SU-DHL-6 (cell line): Measurements from ENCODE around the gene SEMA5A.

Experiments
- H2AFZ ChIP-seq: fragments of 200-600 bp; sonication (generic); 2 replicates; pipeline ENCODE4 v1.6.1; 2014; ENCODE audit warnings: low read depth, mild to moderate bottlenecking, moderate library complexity, mixed read lengths, antibody characterized with exemption, low read length; ENCODE audit not compliant: severe bottlenecking
- H3F3A ChIP-seq: fragments of 200-600 bp; shearing (Covaris generic); 2 replicates; pipeline ENCODE4 v1.6.0; 2016; ENCODE audit warnings: antibody characterized with exemption, mild to moderate bottlenecking; ENCODE audit not compliant: insufficient read depth
- H3K27ac ChIP-seq: fragments of 200-600 bp; sonication (generic); 2 replicates; pipeline ENCODE4 v1.5.1; 2016; ENCODE audit warnings: low read depth, mild to moderate bottlenecking, low read length, moderate library complexity, mixed read lengths
- H3K27me3 ChIP-seq: fragments of 200-600 bp; sonication (generic), shearing (Covaris generic); 2 replicates; pipeline ENCODE4 v1.6.0; 2014; ENCODE audit warnings: mild to moderate bottlenecking, low read length
- H3K36me3 ChIP-seq: fragments of 200-600 bp; sonication (generic); 2 replicates; pipeline ENCODE4 v1.6.1; 2014; ENCODE audit warnings: mild to moderate bottlenecking, low read length, mixed read lengths
- H3K4me2 ChIP-seq: fragments of 300-600, 200-600 bp; shearing (Covaris generic), sonication (generic); 2 replicates; pipeline ENCODE4 v1.6.0; 2014; ENCODE audit warnings: low read length, low read depth, mild to moderate bottlenecking; ENCODE audit not compliant: poor library complexity, severe bottlenecking
- H3K4me3 ChIP-seq: fragments of 200-600 bp; sonication (generic); 2 replicates; pipeline ENCODE4 v1.5.1; 2014; ENCODE audit warnings: antibody characterized with exemption, low read length, mild to moderate bottlenecking, mixed read lengths; ENCODE audit not compliant: insufficient read depth, poor library complexity, severe bottlenecking
- H3K79me2 ChIP-seq: fragments of 200-600 bp; sonication (generic); 2 replicates; pipeline ENCODE4 v1.6.1; 2014; ENCODE audit warnings: mild to moderate bottlenecking, low read length, moderate library complexity; ENCODE audit not compliant: insufficient read depth
- H3K9ac ChIP-seq: fragments of 200-600 bp; sonication (generic); 2 replicates; pipeline ENCODE4 v1.7.0; 2014; ENCODE audit warnings: mild to moderate bottlenecking, low read length
- H3K9me2 ChIP-seq: fragments of 200-600 bp; sonication (generic); replicated peaks from 2 replicates; pipeline ENCODE4 v1.6.1; 2014; ENCODE audit warnings: low read length; ENCODE audit not compliant: insufficient read depth
- H3K9me3 ChIP-seq: fragments of 200-600 bp; sonication (generic); 2 replicates; pipeline ENCODE4 v1.6.1; 2014; ENCODE audit warnings: low read length, mixed read lengths; ENCODE audit not compliant: insufficient read depth
- H4K20me1 ChIP-seq: fragments of 200-600 bp; sonication (generic); 2 replicates; pipeline ENCODE4 v1.6.1; 2014; ENCODE audit warnings: low read depth, mild to moderate bottlenecking, antibody characterized with exemption, low read length, moderate library complexity, mixed read lengths
- EZH2phosphoT487 ChIP-seq: fragments of 200-600 bp; sonication (generic), shearing (Covaris generic); conservative IDR thresholded peaks from 2 replicates; pipeline ENCODE4 v1.6.1; 2018; ENCODE audit warnings: mild to moderate bottlenecking, antibody characterized with exemption, low read length, moderate library complexity, mixed read lengths
- TF ChIP-seq, protein P1 (sequence below): fragments of 200-600 bp; sonication (generic); IDR thresholded peaks from one replicate; pipeline ENCODE4 v1.5.1; 2017; ENCODE audit warnings: antibody characterized with exemption, mild to moderate bottlenecking, low read length, moderate library complexity; ENCODE audit not compliant: insufficient read depth, poor library complexity, severe bottlenecking

The SEMA5A gene

DNA sequence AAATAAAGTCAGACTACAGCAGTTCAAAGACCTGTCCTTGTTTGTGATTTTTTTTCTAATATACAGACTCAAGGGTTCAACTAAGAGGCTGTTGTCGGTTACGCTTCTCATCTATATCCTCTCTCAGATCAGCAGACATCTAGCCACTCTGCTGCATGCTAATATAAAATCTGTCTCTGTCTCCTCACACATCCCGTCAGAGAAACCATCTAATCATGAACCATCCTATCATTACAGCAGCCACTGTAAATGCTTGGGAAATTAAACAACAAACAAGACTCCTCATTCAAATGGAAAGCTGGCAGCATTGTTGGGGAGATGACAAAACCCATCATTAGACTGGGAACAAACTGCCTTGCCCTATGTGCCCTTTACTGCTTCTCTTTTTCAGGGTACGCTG is 94.8 kb downstream of the SEMA5A start:
- Histone ChIP-seq H3K4me3 (no peak overlapping the region), H3K9me2 (no peaks in the 10 kb centered on the region), H3K9ac (no peak overlapping the region), H3K27me3 (no peaks in the 10 kb centered on the region), H3K27ac (no peak overlapping the region), H4K20me1 (no peaks in the 10 kb centered on the region), H3K36me3 (no peaks in the 10 kb centered on the region), H2AFZ (no peak overlapping the region), H3K9me3 (no peaks in the 10 kb centered on the region), H3F3A (no peaks in the 10 kb centered on the region), H3K79me2 (no peaks in the 10 kb centered on the region), H3K4me2 (no peak overlapping the region)
- TF ChIP-seq, protein P1, sequence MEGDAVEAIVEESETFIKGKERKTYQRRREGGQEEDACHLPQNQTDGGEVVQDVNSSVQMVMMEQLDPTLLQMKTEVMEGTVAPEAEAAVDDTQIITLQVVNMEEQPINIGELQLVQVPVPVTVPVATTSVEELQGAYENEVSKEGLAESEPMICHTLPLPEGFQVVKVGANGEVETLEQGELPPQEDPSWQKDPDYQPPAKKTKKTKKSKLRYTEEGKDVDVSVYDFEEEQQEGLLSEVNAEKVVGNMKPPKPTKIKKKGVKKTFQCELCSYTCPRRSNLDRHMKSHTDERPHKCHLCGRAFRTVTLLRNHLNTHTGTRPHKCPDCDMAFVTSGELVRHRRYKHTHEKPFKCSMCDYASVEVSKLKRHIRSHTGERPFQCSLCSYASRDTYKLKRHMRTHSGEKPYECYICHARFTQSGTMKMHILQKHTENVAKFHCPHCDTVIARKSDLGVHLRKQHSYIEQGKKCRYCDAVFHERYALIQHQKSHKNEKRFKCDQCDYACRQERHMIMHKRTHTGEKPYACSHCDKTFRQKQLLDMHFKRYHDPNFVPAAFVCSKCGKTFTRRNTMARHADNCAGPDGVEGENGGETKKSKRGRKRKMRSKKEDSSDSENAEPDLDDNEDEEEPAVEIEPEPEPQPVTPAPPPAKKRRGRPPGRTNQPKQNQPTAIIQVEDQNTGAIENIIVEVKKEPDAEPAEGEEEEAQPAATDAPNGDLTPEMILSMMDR, result no peak
- TF ChIP-seq EZH2phosphoT487, result no peak

DNA sequence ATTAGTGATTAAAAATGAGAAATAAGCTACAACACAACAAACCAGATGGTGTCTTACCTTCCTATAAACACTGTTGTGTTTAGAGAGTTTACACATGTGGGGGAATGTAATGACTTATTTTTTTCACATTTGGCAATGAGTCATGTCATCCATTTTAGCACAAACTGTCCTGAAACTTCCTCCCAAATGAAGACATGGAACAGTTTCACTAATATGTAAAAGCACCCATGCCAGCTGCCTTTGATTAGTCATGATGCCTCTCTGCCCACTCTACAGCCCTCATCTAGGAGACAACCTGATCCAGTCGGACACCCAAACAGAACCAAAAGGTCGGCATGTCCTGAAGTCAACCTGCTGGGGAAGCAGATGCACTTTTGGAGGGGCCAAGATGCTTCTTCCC is 98.2 kb downstream of the SEMA5A start:
- Histone ChIP-seq H3K27me3 (no peaks in the 10 kb centered on the region), H4K20me1 (no peaks in the 10 kb centered on the region), H3K27ac (no peak overlapping the region), H3K9ac (no peak overlapping the region), H3K9me3 (no peaks in the 10 kb centered on the region), H2AFZ (no peak overlapping the region), H3F3A (no peaks in the 10 kb centered on the region), H3K36me3 (no peaks in the 10 kb centered on the region), H3K9me2 (no peaks in the 10 kb centered on the region), H3K4me3 (no peak overlapping the region), H3K4me2 (no peak overlapping the region), H3K79me2 (no peaks in the 10 kb centered on the region)
- no peak for TF ChIP-seq EZH2phosphoT487
- TF ChIP-seq, protein P1, result no peak

DNA sequence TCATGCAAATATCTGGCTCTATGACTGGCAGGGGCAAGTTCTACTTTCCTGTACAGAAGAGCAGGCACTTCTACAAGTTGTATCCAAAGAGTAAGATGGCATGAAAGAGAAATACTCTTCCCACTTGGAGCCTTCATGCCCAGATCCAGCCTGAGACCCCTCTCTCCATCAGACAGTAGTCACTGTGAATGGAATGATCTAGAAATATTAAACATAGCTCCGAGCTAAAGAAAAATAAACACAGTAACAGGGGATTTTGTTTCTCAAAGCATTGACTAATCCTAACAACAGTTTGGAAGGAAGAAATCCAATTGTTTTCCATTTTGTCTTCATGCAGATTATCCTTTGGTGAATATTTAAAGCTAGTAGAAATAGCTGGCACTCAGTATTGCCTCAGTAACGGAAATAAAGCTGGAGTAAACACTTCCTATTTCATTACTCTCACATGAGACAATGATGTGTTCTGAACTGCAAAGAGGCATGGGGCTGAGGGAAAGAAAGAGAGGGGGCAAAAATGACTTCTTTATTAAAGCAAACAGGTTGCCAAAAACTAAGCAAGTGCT is 100.0 kb downstream of the SEMA5A start:
- Histone ChIP-seq H3K9me3 (no peaks in the 10 kb centered on the region), H3K27me3 (no peaks in the 10 kb centered on the region), H4K20me1 (no peaks in the 10 kb centered on the region), H3F3A (no peaks in the 10 kb centered on the region), H3K79me2 (no peaks in the 10 kb centered on the region), H3K4me3 (no peak overlapping the region), H3K4me2 (no peak overlapping the region), H3K27ac (no peak overlapping the region), H3K9me2 (no peaks in the 10 kb centered on the region), H3K36me3 (no peaks in the 10 kb centered on the region), H3K9ac (no peak overlapping the region), H2AFZ (no peak overlapping the region)
- TF ChIP-seq, protein P1, result no peak
- TF ChIP-seq EZH2phosphoT487, result no peak
